Measurements from ENCODE around the gene IREB2. TPM values are rescaled to one million over a fixed set of nuclear protein-coding genes. Genes with fewer than 3 reads are reported as not detected.
A peak's percentile ranks its signal among the peaks of the same experiment; 100 is the strongest.

Gene IREB2
- total RNA-seq, 1 experiment from 2014 or later = 16.4 TPM

- no peak for DNase-seq (ENCODE audit: low read depth)
Measured at GRCh38 chr15:78405336-78405924, 32.6 kb upstream of the IREB2 start.

GRCh38 chr15:78406016-78406585, 31.9 kb upstream of the IREB2 start:
- DNase-seq (ENCODE audit: low read depth) = no peak

- DNase-seq (ENCODE audit: low read depth) = no peak
Measured at GRCh38 chr15:78407608-78408354, 30.2 kb upstream of the IREB2 start.

GRCh38 chr15:78408355-78408640, 29.7 kb upstream of the IREB2 start:
- DNase-seq (ENCODE audit: low read depth) = no peak

GRCh38 chr15:78408961-78409360, 29.1 kb upstream of the IREB2 start:
- DNase-seq (ENCODE audit: low read depth) = no peak

GRCh38 chr15:78411061-78411460, 27.0 kb upstream of the IREB2 start:
- no peak for DNase-seq (ENCODE audit: low read depth)

- DNase-seq (ENCODE audit: low read depth) = no peak
Measured at GRCh38 chr15:78414621-78415250, 23.3 kb upstream of the IREB2 start.

- peak; percentile 39 for DNase-seq (ENCODE audit: low read depth)
Measured at GRCh38 chr15:78415284-78415683, 22.7 kb upstream of the IREB2 start.

- DNase-seq (ENCODE audit: low read depth) = peak; percentile 65
Measured at GRCh38 chr15:78417754-78418630, 20.0 kb upstream of the IREB2 start.

GRCh38 chr15:78418686-78419085, 19.3 kb upstream of the IREB2 start:
- DNase-seq (ENCODE audit: low read depth) = no peak

- DNase-seq (ENCODE audit: low read depth) = no peak
Measured at GRCh38 chr15:78419367-78419766, 18.6 kb upstream of the IREB2 start.

GRCh38 chr15:78420220-78420619, 17.8 kb upstream of the IREB2 start:
- no peak for DNase-seq (ENCODE audit: low read depth)

GRCh38 chr15:78420766-78421165, 17.2 kb upstream of the IREB2 start:
- DNase-seq (ENCODE audit: low read depth) = no peak

- DNase-seq (ENCODE audit: low read depth) = no peak
Measured at GRCh38 chr15:78421238-78421965, 16.6 kb upstream of the IREB2 start.

- DNase-seq (ENCODE audit: low read depth) = peak; percentile 43
Measured at GRCh38 chr15:78422571-78423340, 15.3 kb upstream of the IREB2 start.

- DNase-seq (ENCODE audit: low read depth) = no peak
Measured at GRCh38 chr15:78424673-78425072, 13.3 kb upstream of the IREB2 start.

GRCh38 chr15:78425643-78426042, 12.4 kb upstream of the IREB2 start:
- DNase-seq (ENCODE audit: low read depth) = no peak

GRCh38 chr15:78426300-78426699, 11.7 kb upstream of the IREB2 start:
- no peak for DNase-seq (ENCODE audit: low read depth)

- DNase-seq (ENCODE audit: low read depth) = no peak
Measured at GRCh38 chr15:78427953-78428352, 10.1 kb upstream of the IREB2 start.

GRCh38 chr15:78429477-78429876, 8.5 kb upstream of the IREB2 start:
- DNase-seq (ENCODE audit: low read depth) = no peak

GRCh38 chr15:78431955-78432354, 6.1 kb upstream of the IREB2 start:
- no peak for DNase-seq (ENCODE audit: low read depth)
